Measurements from ENCODE around the gene CBLN1. TPM values are rescaled to one million over a fixed set of nuclear protein-coding genes. Genes with fewer than 3 reads are reported as not detected.

CBLN1 gene
- total and polyA plus RNA-seq, 2 experiments from 2014 or later = 1.2 to 6.4 TPM

- TF ChIP-seq EZH2 (IDR thresholded peaks at IDR 0.05; ENCODE audit: low read depth, unreplicated experiment) (no peak), ETS1 (IDR thresholded peaks at IDR 0.05) (no peak), REST (IDR thresholded peaks at IDR 0.05; ENCODE audit: unreplicated experiment) (no peak), ZNF114 (CRISPR knock-in tag; IDR thresholded peaks at IDR 0.05) (no peak), JUNB (IDR thresholded peaks at IDR 0.05; ENCODE audit: unreplicated experiment) (no peak), CTCF (conservative IDR thresholded peaks at IDR 0.05; ENCODE audit: low read depth in 2 of 2) (no peak), EZH2phosphoT487 (IDR thresholded peaks at IDR 0.05; ENCODE audit: unreplicated experiment) (no peak), ZNF462 (CRISPR knock-in tag; IDR thresholded peaks at IDR 0.05) (no peak), CREB1 (CRISPR knock-in tag; IDR thresholded peaks at IDR 0.05; ENCODE audit: low read depth) (no peak)
- H3K9me2 ChIP-seq (ENCODE audit: insufficient read depth) = no peaks in the 10 kb centered on the region
- Mint-ChIP-seq H3K4me3 (no peak overlapping the region; the same call in 2 of the 3 replicates), H3K27me3 (ENCODE audit: insufficient read depth, low read depth, poor library complexity) (peaks cover 79% of the 10 kb centered on the region), H3K36me3 (ENCODE audit: low read depth) (no peaks in the 10 kb centered on the region), H3K4me1 (peaks cover 61% of the 10 kb centered on the region), H3K27ac (no peak overlapping the region), H3K9me3 (no peaks in the 10 kb centered on the region; the same call in 2 of the 3 replicates)
- no peaks in the 10 kb centered on the region for H3K79me2 ChIP-seq (replicated peaks; ENCODE audit: insufficient read depth)
- H3K4me3 ChIP-seq = peak overlapping the region; percentile 65
- no peak overlapping the region for H3K27ac ChIP-seq (ENCODE audit: low read depth)
- H3F3A ChIP-seq (replicated peaks; ENCODE audit: low read depth) = 0 out of 2 replicates have a peak, but pooled peaks cover 4% of the 10 kb centered on the region
- no peak for ATAC-seq
- peaks cover 64% of the 10 kb centered on the region for H3K4me1 ChIP-seq (ENCODE audit: insufficient read depth)
- H3K36me3 ChIP-seq (ENCODE audit: insufficient read depth) = no peaks in the 10 kb centered on the region
- peaks cover 8% of the 10 kb centered on the region; the same call in 1 of the 2 replicates for H4K20me1 ChIP-seq (replicated peaks; ENCODE audit: insufficient read depth)
- H3K4me2 ChIP-seq = peak overlapping the region; percentile 86; the same call in 1 of the 2 replicates
- no peak for DNase-seq (ENCODE audit: low spot score)
- H3K27me3 ChIP-seq (ENCODE audit: insufficient read depth) = peaks cover 99% of the 10 kb centered on the region
- H2AFZ ChIP-seq = no peak overlapping the region
Measured at GRCh38 chr16:49275870-49276269, 5.8 kb downstream of the CBLN1 start.
